GM19240 (cell line): Measurements from ENCODE around the gene USP11.

Experiments
- DNase-seq: peaks from one replicate; pipeline ENCODE4 v3.0.0; 2011; ENCODE audit warnings: low spot score; ENCODE audit not compliant: insufficient read length

USP11 gene

DNA sequence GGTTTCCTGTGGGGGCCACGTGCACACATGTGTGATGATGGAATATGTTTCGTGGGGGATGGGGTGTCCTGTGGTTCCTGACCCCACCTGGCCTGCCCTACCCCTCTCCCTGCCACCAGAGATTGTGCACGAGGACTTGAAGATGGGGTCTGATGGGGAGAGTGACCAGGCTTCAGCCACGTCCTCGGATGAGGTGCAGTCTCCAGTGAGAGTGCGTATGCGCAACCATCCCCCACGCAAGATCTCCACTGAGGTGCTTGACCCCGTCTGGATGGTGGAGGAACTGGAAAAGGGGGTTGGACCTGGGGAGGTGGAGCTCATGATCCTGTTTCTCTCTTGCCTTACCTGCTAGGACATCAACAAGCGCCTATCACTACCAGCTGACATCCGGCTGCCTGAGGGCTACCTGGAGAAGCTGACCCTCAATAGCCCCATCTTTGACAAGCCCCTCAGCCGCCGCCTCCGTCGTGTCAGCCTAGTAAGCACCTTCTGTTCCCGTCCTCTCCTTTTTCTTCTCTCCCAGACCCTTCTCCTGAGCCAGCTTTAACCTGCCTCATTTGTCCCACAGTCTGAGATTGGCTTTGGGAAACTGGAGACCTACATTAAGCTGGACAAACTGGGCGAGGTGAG is 8.4 kb upstream of the USP11 start:
- no peak for DNase-seq

DNA sequence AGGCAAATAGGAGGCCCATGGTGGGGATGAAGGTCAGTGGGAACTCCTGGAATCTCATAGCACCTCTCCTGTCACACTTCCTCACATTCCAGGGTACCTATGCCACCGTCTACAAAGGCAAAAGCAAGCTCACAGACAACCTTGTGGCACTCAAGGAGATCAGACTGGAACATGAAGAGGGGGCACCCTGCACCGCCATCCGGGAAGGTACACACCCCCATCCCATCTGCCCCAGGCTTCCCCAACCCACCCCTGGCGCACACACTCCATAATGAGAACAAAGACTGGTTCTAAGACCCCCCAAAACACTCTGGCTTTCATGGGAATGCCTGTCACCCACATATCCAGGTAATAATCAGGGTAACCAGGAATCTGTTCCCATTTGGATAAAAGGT is 7.9 kb upstream of the USP11 start:
- no peak for DNase-seq

DNA sequence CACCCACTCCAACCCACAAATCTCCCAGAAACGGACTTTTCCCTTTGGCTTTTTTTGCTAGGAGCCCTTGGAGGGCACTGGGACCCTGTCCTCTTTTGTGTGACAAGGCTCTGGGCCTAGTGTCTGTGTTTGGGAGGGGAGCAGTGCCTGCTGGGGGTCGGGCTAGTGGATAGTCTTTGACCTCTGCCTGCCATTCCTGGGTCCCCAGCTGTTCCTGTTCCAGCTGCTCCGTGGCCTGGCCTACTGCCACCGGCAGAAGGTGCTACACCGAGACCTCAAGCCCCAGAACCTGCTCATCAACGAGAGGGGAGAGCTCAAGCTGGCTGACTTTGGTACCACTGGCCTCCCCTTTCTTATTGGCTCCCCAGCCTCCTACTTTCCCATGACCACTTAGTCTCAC is 6.7 kb upstream of the USP11 start:
- DNase-seq: no peak

DNA sequence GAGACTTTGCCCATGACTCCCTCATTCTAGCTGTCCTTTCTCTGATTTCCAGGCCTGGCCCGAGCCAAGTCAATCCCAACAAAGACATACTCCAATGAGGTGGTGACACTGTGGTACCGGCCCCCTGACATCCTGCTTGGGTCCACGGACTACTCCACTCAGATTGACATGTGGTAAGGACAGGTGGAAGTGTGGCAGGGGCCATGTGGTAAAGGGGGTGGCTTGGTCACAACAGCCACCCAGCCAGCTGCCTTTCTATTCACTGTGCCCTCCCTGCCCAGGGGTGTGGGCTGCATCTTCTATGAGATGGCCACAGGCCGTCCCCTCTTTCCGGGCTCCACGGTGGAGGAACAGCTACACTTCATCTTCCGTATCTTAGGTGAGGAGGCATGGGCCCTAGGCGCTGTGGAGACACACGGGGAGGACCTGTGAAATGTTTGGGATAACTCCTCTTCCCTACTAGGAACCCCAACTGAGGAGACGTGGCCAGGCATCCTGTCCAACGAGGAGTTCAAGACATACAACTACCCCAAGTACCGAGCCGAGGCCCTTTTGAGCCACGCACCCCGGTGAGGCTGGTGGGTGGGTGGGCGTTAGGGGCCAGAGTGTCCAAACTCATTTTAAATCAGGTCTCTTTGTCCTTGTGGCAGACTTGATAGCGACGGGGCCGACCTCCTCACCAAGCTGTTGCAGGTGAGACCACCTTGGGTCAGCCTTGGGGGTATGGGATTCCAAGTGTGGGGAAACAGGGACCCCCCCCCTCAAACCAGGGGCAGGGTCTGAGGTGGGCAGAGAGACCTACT is 6.1 kb upstream of the USP11 start:
- no peak for DNase-seq

DNA sequence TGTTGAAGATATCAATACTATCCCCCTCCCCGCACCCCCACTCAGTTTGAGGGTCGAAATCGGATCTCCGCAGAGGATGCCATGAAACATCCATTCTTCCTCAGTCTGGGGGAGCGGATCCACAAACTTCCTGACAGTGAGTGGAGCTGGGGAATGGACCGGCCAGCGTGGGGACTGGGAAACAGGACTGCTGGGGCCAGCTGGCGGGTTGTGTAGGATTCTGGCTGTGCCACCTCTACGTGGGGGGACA is 5.5 kb upstream of the USP11 start:
- no peak for DNase-seq

DNA sequence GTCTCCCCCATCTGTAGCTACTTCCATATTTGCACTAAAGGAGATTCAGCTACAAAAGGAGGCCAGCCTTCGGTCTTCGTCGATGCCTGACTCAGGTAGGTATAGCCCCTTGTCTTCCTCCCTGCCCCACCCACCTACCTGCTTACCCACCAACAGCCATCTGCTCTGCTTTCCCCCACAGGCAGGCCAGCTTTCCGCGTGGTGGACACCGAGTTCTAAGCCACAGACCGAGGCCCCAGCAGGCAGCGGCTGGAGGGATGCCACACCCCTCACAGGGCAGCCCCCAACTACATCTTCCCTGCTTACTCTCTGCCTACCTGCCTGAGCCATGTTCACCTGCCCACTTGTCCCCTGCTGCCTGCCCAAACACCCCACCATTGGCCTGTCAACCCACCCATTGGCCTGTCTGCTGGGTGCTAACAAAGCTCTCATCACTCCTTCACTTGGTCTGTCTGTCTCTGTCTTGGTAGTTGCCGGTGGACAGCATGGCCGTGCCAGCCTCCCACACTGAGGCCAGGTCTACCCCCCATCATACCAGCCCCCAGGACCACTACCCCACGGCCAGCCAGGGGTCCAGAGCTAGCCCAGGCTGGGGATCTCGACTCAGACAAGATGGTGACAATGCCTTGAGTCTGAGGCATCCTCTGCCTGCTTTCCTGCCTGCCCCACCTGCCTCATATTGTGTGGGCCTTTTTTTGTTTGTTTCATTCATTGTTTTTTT is 4.1 kb upstream of the USP11 start:
- DNase-seq: no peak

DNA sequence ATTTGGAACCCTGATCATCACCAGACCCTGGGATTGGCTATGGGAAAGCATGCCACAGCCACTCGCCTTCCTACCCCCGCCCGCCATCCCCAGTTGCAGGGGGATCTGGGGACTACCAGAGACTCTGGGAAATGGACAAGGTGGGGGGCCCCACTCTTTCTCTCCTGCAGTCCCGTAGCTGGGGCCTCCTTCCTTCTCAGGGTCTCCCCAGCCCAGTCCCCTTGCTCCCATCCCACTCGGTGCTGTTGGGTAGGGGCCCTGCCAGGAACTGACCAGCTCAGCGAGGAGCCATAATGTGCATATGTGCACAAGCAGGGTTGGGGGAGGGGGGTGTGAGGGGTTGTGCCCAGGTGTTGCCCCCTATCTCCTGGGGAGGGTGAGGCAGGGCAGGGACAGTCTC is 3.4 kb upstream of the USP11 start:
- no peak for DNase-seq

DNA sequence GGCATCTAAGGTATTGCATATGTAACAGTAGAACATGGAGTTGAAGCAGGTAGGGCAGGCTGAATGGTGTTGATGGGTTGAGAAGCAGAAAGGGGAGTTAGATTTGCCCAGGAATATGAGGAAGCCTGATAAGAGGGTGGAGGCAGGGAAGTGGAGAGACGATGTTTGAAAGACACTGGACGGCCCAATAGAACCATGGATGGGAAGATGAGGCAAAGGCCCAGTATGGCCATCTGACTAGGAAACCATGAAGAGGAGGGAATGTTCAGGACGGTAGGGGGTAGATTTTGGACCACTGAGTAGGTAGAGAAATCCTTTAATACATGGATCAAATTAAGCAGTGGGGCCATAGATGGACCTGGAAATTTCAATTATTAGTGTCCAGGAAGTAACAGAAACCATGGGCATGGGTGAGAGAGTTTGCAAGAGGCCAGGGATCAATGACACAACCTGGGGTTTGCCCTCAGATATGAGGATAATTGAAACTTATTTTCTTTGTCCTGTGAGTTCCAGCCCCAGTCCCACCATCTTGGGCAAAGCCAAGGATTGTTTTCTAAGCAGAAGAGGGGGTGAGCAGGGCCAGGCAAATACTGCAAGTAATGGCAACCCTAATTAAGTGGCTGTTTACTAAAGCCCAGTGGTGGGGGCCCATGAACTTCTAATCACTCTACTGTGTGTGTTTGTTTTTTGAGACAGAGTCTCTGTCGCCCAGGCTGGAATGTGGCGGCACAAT is 2.5 kb upstream of the USP11 start:
- DNase-seq: no peak

DNA sequence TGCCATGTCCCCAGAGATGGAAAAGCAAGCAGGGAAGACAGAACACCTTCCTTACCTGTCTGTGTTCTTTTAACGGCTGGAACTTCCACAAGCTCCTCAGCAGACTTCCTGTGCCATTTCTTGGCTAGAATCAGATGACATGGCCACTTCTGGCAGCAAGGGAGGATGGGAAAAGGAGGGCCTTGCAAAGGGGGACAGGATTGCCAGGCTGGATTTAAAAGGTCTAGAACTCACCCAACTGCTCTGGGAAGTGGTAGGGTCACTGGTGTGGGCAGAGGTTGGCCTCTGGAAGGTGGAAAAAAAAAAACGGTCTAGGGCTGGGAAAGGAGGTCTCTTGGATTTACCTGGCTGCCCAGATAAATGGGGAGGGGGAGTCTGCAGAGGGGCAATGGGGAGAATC is 1.6 kb upstream of the USP11 start:
- DNase-seq: no peak

DNA sequence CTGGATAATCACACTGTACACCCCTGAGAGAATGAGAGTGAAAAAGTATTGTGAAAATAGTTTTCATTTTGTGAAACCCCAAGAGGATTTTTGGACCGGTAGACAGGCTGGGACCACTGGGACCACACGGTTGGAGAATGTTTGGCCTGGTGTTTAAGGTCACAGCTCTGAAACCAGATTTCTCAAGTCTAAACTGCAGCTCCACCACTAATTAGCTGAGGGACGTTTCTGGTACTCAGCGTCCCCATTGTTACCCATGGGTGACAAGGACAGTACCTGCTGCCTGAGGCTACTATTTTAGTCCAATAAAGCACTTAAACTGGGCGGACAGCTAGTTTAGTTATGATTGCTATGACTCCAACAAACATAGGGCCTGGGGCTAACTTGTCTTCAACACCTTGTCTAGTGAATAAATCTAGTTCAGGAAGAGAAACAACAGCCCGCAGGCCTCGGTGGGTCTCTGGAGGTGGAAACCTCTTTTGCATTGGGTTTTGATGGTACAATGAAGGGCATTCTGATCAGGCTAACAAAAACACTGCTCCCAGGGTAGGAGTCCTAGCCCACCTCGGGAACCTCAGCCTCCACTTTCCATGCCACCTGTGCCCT is 509 bp upstream of the USP11 start:
- DNase-seq: no peak

DNA sequence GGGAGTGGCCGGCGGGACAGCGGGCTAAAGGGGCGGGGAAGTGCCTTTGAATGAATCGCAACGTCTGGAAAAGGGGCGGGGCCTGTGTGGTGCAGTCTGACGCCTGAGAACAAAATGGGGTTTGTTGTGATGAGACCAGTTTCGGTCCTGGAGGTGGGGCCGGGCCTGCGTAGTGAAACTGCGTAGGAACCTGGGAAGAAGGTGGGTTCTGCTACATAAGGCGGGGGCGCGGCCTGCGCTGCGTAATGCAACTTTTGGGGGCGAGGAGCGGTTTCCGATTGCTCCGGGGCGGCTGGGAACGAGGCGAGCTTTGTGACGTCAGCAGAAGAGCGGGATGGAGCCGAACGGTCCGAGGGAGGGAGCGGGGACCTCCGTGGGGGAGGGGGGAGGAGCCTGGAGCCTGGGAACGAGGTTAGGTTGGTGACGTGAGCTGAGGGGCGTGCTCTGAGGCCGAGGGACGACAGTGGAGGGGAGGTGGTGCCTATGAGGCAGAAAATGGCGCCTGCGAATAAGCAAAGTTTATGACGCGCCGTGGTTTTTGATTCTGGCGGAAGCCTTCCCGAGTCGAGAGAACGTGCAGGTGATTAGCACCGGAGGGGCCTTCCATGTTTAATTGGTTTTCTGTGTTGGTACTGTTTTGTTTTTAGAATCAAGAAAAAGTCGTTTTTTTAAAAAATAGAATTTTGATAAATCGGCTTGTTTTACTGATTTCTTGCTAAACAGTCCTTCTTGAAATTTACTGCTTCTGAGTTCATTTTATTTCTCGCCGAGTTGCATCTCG is 714 bp downstream of the USP11 start:
- DNase-seq: peak; percentile 69

DNA sequence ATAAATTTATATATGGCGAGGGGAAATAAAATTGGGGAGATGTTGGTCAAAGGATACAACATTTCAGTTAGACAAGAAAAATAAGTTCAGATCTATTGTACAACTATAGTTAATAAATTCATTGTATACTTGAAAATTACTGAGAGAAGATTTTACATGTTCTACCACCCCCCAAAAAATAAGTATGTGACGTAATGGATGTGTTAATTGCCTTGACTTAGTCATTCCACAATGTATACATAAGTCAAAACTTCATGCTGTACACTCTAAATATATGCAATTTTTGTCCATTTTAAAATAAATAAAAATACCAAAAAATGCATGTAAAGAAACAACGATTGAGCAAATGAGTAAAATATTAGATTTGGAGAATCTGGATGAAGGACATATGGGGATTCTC is 1.8 kb downstream of the USP11 start:
- DNase-seq: no peak

DNA sequence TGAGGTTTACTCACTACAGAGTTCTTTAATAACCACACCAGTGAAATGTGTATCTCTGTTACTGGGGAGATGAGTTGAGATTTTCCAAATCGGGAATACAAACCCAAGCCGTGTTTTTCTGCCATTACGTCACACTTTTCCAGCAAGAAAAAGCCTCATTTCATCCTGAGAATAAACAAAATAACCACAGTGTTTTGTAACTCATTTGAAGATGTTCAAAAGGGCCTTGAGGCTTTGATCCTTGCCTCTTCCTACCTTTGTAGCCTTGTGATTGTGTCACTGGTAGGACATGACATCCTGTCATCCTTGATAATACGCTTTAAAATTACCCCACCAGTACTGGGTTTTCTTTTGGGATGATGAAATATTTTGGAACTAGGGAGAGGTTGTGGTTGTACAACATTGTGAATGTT is 2.9 kb downstream of the USP11 start:
- no peak for DNase-seq

DNA sequence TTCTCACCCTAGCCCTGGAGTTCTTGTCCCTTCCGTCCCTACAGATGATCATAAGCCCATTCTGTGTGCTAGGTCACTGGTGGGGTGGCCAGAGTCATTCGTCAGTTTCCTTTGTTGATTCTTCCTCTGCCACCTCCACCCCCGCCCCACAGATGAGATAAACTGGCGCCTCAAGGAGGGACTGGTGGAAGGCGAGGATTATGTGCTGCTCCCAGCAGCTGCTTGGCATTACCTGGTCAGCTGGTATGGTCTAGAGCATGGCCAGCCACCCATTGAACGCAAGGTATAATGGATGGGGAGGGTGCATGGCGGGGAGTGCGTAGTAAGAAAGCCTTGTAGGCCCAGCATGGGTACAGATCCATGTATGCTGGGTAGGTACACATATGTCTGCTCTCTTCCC is 6.4 kb downstream of the USP11 start:
- no peak for DNase-seq

DNA sequence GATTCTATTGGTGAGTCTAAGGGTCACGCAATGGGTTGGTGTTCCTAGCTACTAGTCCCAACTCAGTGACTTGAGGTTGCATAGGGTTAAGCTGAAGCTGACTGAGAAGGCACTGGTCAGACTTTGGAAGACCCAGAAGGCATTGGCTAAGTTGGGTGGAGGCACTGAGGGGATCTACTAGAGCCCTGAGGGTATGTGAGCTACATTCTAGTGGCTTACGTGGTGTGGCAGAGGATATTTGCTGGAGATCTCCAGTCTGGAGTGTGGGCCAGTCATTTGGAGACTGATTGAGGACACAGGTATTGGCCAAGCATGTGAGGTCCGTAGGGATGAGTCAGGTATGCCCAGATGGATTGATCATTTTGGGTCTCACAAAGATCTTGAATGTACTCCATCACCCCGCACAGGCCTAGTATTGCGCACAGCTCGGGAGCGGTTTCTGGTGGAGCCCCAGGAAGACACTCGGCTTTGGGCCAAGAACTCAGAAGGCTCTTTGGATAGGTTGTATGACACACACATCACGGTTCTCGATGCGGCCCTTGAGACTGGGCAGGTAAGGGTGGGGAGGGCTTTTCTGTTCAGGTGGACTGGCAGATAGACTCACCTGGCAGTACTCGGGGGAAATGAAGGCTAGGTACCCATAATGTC is 7.2 kb downstream of the USP11 start:
- no peak for DNase-seq

DNA sequence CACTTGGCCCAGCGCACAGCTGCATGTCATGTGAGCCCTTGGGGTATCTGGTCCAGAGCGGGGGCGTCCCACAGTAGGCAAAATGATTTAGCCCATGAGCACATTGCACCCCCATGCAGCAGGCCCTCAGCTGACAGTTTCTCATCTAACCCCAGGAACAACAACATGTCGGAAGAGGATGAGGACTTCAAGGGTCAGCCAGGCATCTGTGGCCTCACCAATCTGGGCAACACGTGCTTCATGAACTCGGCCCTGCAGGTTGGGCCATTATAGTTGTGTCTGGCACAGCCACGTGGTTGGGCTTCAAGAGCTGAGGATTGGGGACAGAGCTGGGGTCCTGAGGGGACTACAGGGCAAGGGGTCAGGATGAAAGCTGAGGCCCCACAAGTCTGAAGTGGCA is 7.8 kb downstream of the USP11 start:
- no peak for DNase-seq

DNA sequence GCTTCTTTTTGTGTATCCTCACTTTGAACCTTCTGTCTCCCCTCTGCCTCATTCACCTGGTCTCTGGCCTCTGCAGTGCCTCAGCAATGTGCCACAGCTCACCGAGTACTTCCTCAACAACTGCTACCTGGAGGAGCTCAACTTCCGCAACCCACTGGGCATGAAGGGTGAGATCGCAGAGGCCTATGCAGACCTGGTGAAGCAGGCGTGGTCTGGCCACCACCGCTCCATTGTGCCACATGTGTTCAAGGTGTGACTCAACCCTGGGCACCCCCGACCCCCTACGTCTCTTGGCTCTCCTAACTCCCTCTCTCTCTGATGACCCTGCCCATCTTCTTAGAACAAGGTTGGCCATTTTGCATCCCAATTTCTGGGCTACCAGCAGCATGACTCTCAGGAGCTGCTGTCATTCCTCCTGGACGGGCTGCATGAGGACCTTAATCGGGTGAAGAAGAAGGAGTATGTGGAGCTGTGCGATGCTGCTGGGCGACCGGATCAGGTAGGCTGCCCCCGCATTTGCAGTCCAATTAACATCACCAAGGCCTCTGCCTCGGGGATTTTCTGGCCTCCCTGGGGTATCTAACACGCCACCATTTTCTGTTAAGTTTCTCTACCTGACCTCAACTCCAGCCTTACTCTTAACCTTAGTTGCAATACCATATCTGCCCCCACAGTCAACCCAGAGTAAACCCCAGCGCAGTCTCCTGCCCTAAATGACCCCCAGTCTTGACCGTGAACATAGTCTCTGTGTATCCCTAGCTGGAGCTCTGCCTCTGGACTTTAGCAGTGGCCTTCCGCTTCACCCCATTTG is 8.6 kb downstream of the USP11 start:
- no peak for DNase-seq

DNA sequence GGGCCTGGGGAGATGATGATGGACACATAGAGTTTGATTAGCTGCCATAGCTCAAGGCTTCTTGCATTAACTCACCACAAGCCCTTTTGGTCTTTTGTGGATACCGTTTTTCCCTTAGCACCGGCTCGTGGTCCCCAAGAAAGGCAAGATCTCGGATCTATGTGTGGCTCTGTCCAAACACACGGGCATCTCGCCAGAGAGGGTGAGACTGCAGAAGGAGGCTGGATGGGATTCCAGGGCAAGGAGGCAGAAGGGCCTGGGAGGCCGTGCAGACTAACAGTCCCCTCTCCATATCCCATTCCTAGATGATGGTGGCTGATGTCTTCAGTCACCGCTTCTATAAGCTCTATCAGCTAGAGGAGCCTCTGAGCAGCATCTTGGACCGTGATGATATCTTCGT is 9.5 kb downstream of the USP11 start:
- no peak for DNase-seq

DNA sequence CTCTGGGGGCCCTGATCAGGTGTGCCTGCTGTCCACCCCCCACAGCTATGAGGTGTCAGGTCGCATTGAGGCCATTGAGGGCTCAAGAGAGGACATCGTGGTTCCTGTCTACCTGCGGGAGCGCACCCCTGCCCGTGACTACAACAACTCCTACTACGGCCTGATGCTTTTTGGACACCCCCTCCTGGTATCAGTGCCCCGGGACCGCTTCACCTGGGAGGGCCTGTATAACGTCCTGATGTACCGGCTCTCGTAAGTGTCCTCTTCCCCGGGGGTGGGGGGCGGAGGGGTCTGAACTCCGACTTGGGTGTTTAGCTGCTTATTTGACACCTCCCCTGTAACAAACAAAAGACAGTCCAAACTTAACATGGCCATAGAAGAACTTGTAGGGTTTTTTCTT is 10.5 kb downstream of the USP11 start:
- DNase-seq: no peak

DNA sequence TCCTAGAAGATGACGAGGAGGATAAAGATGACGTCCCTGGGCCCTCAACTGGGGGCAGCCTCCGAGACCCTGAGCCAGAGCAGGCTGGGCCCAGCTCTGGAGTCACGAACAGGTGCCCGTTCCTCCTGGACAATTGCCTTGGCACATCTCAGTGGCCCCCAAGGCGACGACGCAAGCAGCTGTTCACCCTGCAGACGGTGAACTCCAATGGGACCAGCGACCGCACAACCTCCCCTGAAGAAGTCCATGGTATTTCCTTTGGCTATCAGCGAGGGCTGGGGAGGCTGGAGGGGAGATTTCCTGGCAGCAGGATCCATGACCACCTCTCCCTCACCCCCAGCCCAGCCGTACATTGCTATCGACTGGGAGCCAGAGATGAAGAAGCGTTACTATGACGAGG is 11.9 kb downstream of the USP11 start:
- DNase-seq: no peak
